ENCODE data around the gene PPIF. TPM values are rescaled to one million over a fixed set of nuclear protein-coding genes. Genes with fewer than 3 reads are reported as not detected.
A peak's percentile ranks its signal among the peaks of the same experiment; 100 is the strongest.

Gene PPIF
- total and polyA plus RNA-seq, 10 donors = 29.2 to 99.3 (median 67.5) TPM

GRCh38 chr10:79397051-79397450, 49.8 kb downstream of the PPIF start:
- H3K4me1 ChIP-seq = peaks cover 17 to 62% (median 41%) of the 10 kb centered on the region in 6 donors
- H3K9me3 ChIP-seq = no peaks in the 10 kb centered on the region
- peak; percentile 61 for DNase-seq
- no peak for TF ChIP-seq POLR2A (IDR thresholded peaks at IDR 0.05)
- TF ChIP-seq POLR2AphosphoS5 (IDR thresholded peaks at IDR 0.05) = no peak
- TF ChIP-seq, protein P1, sequence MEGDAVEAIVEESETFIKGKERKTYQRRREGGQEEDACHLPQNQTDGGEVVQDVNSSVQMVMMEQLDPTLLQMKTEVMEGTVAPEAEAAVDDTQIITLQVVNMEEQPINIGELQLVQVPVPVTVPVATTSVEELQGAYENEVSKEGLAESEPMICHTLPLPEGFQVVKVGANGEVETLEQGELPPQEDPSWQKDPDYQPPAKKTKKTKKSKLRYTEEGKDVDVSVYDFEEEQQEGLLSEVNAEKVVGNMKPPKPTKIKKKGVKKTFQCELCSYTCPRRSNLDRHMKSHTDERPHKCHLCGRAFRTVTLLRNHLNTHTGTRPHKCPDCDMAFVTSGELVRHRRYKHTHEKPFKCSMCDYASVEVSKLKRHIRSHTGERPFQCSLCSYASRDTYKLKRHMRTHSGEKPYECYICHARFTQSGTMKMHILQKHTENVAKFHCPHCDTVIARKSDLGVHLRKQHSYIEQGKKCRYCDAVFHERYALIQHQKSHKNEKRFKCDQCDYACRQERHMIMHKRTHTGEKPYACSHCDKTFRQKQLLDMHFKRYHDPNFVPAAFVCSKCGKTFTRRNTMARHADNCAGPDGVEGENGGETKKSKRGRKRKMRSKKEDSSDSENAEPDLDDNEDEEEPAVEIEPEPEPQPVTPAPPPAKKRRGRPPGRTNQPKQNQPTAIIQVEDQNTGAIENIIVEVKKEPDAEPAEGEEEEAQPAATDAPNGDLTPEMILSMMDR (IDR thresholded peaks at IDR 0.05 in 8 of 11, conservative IDR thresholded peaks at IDR 0.05 in 3 of 11) = no peak
- no peak overlapping the region for H3K4me3 ChIP-seq
- 75 to 81% (median 78%) methylated on average over 6 of the region's 6 CpGs for WGBS, 5 donors
- peaks cover 0 to 29% (median 0%) of the 10 kb centered on the region in 6 donors for H3K36me3 ChIP-seq
- intact Hi-C loops (cut with DNase I; ENCODE audit: low total_unique reads) = no loop called here
- peak overlapping the region in 5 of 8 donors; percentile 49 to 92 (median 82) for H3K27ac ChIP-seq
- H3K27me3 ChIP-seq (replicated peaks in 1 of 7) = no peaks in the 10 kb centered on the region

DNA sequence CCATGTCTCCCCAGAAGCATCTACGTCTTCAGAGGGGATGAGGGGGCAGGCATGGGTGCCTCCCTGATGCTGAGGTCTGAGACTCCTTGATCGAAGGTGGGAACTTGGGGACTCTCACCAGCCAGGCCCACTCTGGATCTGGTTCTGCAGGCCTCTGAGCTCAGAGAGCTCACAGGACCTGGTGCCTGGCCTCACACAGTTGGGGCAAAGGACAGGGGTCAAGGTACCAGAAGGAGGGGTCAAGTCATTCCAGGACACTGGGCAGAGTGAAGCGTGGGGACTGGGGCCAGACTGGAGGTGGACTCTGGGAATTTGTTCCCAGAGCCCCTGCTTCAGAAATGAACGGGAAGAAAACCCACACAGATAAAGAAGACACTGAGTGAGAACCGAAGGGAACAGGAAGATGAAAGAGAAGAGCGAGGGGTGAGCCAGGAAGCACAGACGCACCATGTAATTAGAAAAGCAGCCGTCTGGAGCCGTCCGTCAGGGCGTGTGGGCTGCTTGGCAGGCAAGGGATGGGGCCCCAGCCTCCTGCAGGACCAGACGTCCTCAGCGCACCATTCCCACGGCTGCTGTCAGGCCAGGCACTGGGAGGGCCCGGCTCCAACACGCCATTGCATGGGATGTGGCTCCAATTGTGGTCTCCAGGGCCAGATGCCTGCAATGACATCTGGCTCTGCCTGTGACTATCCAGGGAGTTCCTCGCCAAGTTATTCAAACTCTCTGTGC, 50.5 kb downstream of the PPIF start:
- 62 to 78% (median 76%) methylated on average over 17 of the region's 17 CpGs for WGBS, 5 donors
- Histone ChIP-seq H3K27me3 (replicated peaks in 1 of 7) (no peaks in the 10 kb centered on the region), H3K4me1 (peaks cover 20 to 68% (median 44%) of the 10 kb centered on the region in 6 donors), H3K36me3 (peaks cover 0 to 23% (median 0%) of the 10 kb centered on the region in 6 donors), H3K9me3 (no peaks in the 10 kb centered on the region), H3K4me3 (no peak overlapping the region), H3K27ac (peak overlapping the region in 5 of 8 donors; percentile 70 to 92 (median 82))
- intact Hi-C loops (cut with DNase I; ENCODE audit: low total_unique reads) = no loop called here
- peak in 2 of 3 donors; percentile 55 to 72 for TF ChIP-seq POLR2AphosphoS5 (IDR thresholded peaks at IDR 0.05)
- no peak for TF ChIP-seq POLR2A (IDR thresholded peaks at IDR 0.05)
- no peak for DNase-seq

DNA sequence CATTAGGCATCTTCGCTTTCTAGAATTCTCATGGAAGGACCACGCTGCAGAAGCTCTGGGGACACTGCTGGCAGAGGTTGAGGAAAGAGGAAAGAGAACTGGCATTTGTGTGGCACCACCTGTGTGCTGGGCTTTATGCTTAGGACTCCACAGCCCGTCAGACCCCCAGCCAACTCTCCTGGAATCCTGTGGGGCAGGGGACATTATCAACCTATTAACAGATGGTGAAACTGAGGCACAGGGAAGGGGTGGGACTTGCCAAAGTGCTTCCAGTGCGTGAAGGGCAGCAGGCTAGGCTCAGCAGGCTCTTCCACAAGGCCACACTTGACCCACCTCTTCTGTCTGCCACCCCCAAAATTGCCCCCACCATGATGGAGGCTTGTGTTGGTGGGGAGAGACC, 51.4 kb downstream of the PPIF start:
- H3K4me3 ChIP-seq = no peak overlapping the region
- peaks cover 29 to 77% (median 53%) of the 10 kb centered on the region in 6 donors for H3K4me1 ChIP-seq
- TF ChIP-seq, protein P1 (IDR thresholded peaks at IDR 0.05 in 8 of 11, conservative IDR thresholded peaks at IDR 0.05 in 3 of 11) = no peak
- TF ChIP-seq POLR2A (IDR thresholded peaks at IDR 0.05) = no peak
- no peak for TF ChIP-seq POLR2AphosphoS5 (IDR thresholded peaks at IDR 0.05)
- no peaks in the 10 kb centered on the region for H3K9me3 ChIP-seq
- WGBS, 5 donors = 79 to 92% (median 88%) methylated on average over 4 of the region's 4 CpGs
- H3K27me3 ChIP-seq (replicated peaks in 1 of 7) = peaks cover 0 to 5% (median 0%) of the 10 kb centered on the region in 7 donors
- intact Hi-C loops (cut with DNase I; ENCODE audit: low total_unique reads) = no loop called here
- H3K27ac ChIP-seq = peak overlapping the region in 6 of 8 donors; percentile 52 to 92 (median 78)
- peaks cover 0 to 14% (median 0%) of the 10 kb centered on the region in 6 donors for H3K36me3 ChIP-seq
- DNase-seq = no peak

DNA sequence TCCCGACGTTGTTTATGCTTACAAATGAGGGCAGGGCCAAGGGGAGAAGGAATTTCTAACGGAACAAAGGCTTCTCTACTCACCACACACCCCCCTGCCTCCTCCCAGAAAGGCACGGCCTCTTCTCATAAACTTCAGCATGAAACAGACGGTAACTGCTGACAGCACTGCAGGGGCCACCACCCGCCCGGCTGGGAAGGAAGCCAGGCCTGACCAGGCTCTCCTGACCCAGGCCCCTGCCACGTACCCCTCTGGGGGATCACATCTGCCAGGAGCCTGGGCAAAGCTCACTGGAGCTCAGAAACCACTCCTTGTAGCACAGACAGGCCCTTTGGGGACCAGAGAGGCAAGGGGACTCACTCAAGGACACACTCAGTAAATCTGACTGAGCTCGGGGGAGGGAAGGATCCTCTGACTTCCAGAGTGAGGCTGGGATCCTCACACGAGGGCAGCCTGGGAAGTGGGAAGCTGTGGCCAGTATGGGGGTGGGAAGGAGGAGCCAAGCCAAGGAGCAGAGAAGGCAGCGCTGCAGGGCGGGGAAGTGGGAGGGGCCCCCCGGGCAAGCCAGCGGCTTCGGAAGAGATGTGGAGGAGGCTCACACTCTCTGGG, 52.1 kb downstream of the PPIF start:
- 30 to 37% (median 34%) methylated on average over 13 to 15 of the region's 15 CpGs for WGBS, 5 donors
- no peak overlapping the region for H3K4me3 ChIP-seq
- peak; percentile 86 for DNase-seq
- H3K36me3 ChIP-seq = peaks cover 0 to 7% (median 0%) of the 10 kb centered on the region in 6 donors
- H3K27me3 ChIP-seq (replicated peaks in 1 of 7) = peaks cover 0 to 5% (median 0%) of the 10 kb centered on the region in 7 donors
- intact Hi-C loops (cut with DNase I; ENCODE audit: low total_unique reads) = no loop called here
- no peaks in the 10 kb centered on the region for H3K9me3 ChIP-seq
- H3K27ac ChIP-seq = peak overlapping the region in 6 of 8 donors; percentile 52 to 92 (median 78)
- TF ChIP-seq POLR2AphosphoS5 (IDR thresholded peaks at IDR 0.05) (peak; percentile 51 to 79 (median 76)), POLR2A (IDR thresholded peaks at IDR 0.05) (no peak)
- TF ChIP-seq, protein P1 (IDR thresholded peaks at IDR 0.05 in 8 of 11, conservative IDR thresholded peaks at IDR 0.05 in 3 of 11) = no peak
- H3K4me1 ChIP-seq = peaks cover 34 to 83% (median 59%) of the 10 kb centered on the region in 6 donors
